Stimulated activated CD4-positive, alpha-beta T cell treated with anti-CD3 and anti-CD28 coated beads, TNF-alpha, amount 100 ng/mL, for 24 hours (primary cell): Measurements from ENCODE around the gene EQTN.
"Not testable (repeated sequence)": the region's sequence is repeated elsewhere in the genome, so short reads cannot be mapped to it uniquely, and the experiment has no call there.

Experiments
- DNase-seq, 3 experiments: peaks; one replicate each; pipeline ENCODE4 v3.0.0-alpha.2; 2020; ENCODE audit warnings: low read depth in 3 of 3

EQTN gene

DNA sequence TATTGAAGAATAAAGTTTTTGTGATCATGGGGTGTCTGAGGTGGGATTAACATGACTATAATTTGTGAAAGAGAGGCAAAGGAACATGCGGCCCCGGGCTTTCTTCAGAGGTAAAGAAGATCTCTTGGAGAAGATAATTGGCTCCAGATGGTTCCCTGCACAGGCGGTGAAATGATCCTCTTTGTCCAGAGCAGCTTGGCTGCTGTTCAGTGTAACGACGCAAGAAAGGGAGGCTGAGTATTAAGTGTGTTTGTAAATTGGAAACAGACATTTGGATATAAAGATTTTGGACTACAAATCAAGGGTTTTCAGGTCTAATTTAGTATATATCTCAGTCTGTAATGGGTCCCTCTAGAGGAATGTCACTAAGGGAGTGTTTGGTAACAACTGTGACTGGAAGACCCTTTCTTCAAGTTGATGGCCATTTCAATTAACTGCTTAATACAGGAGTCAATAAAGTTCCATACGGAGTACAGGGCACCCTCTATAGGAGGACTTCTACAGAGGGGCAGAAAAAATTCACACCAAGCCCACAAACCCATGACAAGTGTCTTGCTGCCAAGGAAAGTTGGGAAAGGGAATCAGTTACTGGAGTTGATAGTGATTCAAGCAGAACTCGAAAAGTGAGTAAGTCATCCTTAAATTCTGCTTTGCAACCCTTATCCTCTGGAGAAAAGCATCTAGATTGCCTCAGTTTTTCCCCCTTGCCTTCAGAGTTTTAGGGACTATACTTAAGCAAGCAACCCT, 4.1 kb downstream of the EQTN start:
- DNase-seq, result no peak

DNA sequence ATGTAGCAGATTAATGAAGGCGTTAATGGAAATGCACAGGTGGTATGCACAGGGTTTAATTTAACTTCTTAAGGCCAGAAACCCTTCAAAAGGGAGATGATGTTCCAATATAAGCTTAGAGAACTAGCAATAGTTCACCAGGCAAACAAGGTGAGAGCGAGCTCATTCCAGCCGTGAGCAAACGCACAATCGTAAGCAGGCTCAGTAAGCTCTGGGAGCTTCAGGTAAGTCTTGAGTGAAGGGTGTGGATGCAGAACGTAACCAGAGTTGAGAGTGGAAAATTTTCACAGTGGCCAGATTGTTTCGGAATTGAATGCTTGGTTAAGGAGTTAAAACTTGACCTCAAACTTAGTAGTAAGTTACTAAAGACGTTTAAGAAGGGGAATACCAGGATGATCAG, 5.7 kb downstream of the EQTN start:
- DNase-seq, result no peak

DNA sequence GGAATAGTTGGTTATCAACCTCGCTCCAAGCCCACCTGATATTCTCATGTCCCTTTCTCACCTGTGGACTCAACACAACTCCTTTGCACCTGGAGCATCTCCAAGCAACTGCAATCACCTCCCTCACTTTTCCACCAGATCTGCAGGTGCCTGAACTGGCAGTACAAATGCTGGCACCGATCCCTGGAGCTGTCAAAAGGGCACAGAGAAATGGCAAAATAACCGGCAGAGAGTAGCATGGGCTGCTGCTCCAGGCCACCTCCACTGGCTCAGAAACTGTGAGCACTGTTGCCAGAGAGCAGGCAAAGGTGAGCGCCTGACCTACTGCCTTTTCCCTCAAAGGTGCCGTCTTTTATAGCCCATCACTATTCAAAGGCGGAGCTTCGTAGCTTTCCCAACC, 14.7 kb downstream of the EQTN start:
- DNase-seq, result no peak

- no peak for DNase-seq
Measured at GRCh38 chr9:27280860-27281259, 16.1 kb downstream of the EQTN start.

DNA sequence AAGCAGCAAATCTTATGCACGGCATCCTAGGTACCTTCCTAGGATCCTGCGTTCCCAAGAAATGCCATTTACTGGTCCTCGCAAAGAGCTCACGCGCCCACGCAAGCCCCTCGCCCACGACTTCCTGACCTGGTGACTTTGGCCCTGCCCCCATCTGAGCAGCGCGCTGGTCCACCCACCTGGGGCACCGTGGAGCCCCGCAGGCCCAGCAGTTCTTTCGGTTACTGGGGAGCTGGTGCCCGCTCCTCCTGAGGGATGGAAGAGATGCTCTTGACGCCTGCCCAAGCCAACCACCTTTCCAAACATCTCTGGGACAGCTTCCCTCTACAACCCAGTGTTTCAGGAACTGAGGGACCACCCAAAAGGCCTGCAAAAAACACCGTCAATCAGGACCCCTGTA, 16.7 kb downstream of the EQTN start:
- DNase-seq, result no peak

DNA sequence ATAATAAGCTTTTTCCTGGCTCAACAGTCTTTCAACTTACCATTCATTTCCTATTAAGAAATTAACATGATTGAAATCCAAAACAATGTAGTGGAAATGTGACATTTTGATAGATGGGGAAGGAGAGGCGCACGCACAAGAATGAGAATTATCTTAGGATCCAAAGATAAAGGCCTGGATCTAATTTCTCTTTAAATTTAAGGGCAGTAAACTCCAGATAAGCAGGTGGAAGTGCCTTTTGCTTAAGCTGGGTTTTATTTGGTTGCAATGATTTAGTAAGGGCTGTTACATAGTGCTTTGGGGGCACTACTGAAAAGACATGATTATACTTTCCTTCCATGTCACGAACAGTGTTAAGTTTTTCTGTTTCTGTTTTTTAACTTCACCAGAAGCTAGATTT, 17.3 kb downstream of the EQTN start:
- no peak for DNase-seq

GRCh38 chr9:27278374-27278773, 18.6 kb downstream of the EQTN start:
- no peak for DNase-seq

DNA sequence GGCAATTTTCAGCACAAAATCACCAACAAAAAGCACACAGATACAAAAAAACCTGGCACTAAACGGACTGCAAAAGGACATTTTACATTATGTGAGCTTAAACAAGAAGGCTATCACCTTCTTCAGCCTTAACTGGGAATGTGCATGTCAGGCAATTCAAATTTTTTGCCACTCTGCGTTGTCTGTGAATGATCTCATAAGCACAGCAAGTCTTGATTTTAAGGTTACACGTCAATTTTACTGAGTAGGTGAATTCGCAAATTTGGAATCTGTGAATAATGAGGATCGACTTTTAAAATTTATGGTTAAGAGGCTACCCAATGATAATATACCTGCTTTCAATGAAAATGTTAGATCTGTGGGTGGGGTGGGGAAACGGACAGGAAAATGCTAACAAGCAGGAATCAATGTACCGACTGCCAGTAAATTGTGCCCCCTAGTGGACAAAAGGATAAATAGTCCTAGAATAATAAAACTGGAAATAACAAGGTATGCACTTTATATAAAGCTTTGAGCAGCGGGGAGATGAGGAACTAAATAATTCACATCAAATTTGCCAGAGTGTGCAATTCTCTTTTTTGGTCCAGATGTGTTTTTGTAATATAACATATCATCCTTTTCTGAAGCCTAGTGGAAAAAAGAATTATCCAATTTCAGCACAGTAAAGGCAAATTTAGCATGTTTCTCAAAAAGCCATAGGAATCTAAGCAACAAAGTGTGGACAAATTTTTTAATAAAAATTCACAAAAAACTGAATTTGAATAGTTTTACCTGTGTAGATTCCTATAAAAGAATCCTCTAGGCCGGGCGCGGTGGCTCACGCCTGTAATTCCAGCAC, 20.5 kb downstream of the EQTN start:
- peak in 1 of 3 experiments; percentile 2 for DNase-seq

- no peak for DNase-seq
Measured at GRCh38 chr9:27273186-27273585, 23.8 kb downstream of the EQTN start.

GRCh38 chr9:27272103-27272502, 24.8 kb downstream of the EQTN start:
- DNase-seq, result no peak

GRCh38 chr9:27261517-27262211, 35.3 kb downstream of the EQTN start:
- DNase-seq, result no peak

GRCh38 chr9:27260789-27261516, 36.0 kb downstream of the EQTN start:
- no peak for DNase-seq

- DNase-seq, result no peak
Measured at GRCh38 chr9:27258662-27259061, 38.3 kb downstream of the EQTN start.

DNA sequence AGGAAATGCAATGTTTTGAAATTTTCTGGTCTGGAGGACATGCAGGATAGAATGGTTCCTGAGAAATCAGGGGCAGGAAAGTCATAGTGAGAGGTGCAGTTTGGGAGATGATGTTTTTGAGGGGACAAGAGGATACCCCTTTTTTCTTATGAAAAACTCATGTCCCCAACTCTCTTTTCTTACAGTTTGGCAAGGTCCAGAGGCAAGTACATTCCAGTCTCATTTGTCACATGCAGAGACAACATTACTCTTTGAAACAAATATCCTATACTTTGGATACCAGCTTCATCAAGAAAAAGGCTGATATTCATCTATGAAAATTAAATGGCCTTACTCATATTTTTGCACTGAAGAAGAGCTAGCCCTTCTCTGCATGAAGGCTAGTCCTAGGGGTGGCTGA, 48.2 kb downstream of the EQTN start:
- no peak for DNase-seq

DNA sequence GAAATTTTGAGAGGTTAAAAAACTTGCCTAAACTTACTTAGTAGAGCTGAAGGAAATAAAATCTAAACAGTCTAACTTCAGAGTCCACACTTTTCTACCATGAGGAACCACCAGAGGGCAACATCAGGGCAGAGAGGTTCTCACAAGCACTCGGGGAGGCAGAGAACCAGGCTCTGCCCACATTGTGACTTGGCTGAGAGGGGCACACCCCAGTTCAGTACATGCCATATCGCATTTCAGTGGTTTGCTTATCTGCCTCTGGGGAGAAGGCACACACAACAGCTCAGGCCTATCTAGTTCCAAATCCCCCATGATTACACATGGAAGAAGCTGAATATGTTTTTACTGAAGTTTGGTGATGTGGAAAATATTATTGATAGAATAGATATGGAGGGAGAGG, 49.2 kb downstream of the EQTN start:
- peak in 1 of 3 experiments; percentile 1 for DNase-seq

- DNase-seq, result not testable (repeated sequence)
Measured at GRCh38 chr9:27239648-27240047, 57.3 kb downstream of the EQTN start.
